Mesenchymal stem cell (in vitro differentiated cells and primary cell): Measurements from ENCODE around the gene FER1L5.

ENCODE experiments used
- DNase-seq: peaks from one replicate; pipeline ENCODE4 v3.0.0-alpha.2; 2013
- H2AFZ ChIP-seq: one replicate; pipeline ENCODE4 v1.6.1; 2013; ENCODE audit warnings: low read depth, mild to moderate bottlenecking, control low read depth, inconsistent platforms, low read length, moderate library complexity
- H2AK5ac ChIP-seq: 2 replicates; pipeline ENCODE4 v1.6.1; 2013; ENCODE audit warnings: low read length, moderate library complexity, mild to moderate bottlenecking, inconsistent platforms; ENCODE audit not compliant: severe bottlenecking
- H2BK120ac ChIP-seq: one replicate; pipeline ENCODE4 v1.6.1; 2013; ENCODE audit warnings: low read depth, mild to moderate bottlenecking, inconsistent platforms, low read length, moderate library complexity
- H2BK12ac ChIP-seq, 2 experiments: one replicate each; pipeline ENCODE4 v1.6.1; 2013; ENCODE audit warnings: inconsistent platforms in 2 of 2, low read length in 2 of 2, mild to moderate bottlenecking in 2 of 2, moderate library complexity in 2 of 2, control low read depth in 1 of 2
- H2BK15ac ChIP-seq: one replicate; pipeline ENCODE4 v1.6.1; 2013; ENCODE audit warnings: mild to moderate bottlenecking, low read depth, inconsistent platforms; ENCODE audit not compliant: poor library complexity, severe bottlenecking
- H2BK5ac ChIP-seq: 2 replicates; pipeline ENCODE4 v1.6.1; 2013; ENCODE audit warnings: low read depth, mild to moderate bottlenecking, low read length, control low read depth, inconsistent platforms; ENCODE audit not compliant: poor library complexity, severe bottlenecking
- H3K14ac ChIP-seq, 2 experiments: one replicate each; pipeline ENCODE4 v1.6.1; 2013; ENCODE audit warnings: inconsistent platforms in 2 of 2, low read length in 2 of 2, control low read depth in 1 of 2, mild to moderate bottlenecking in 1 of 2, moderate library complexity in 1 of 2
- H3K18ac ChIP-seq, 2 experiments: one replicate each; pipeline ENCODE4 v1.6.1; 2013; ENCODE audit warnings: inconsistent platforms in 2 of 2, low read length in 2 of 2, control low read depth in 1 of 2, low read depth in 1 of 2, mild to moderate bottlenecking in 1 of 2
- H3K23ac ChIP-seq, 2 experiments: one replicate each; pipeline ENCODE4 v1.6.1; 2013; ENCODE audit warnings: inconsistent platforms in 2 of 2, low read length in 2 of 2, mild to moderate bottlenecking in 2 of 2, moderate library complexity in 2 of 2, control low read depth in 1 of 2
- H3K27ac ChIP-seq: 2 replicates; pipeline ENCODE4 v1.5.1; 2013; ENCODE audit warnings: mild to moderate bottlenecking, moderate library complexity, low read length, control low read depth, inconsistent platforms; ENCODE audit not compliant: poor library complexity, severe bottlenecking
- H3K27me3 ChIP-seq, 2 experiments: 2 replicates each; pipeline versions ENCODE4 v1.6.1 to v1.7.0; 2013; ENCODE audit warnings: low read length in 2 of 2, mild to moderate bottlenecking in 2 of 2, moderate library complexity in 2 of 2, control low read depth in 1 of 2, inconsistent platforms in 1 of 2; ENCODE audit not compliant: control insufficient read depth in 1 of 2, insufficient read depth in 1 of 2
- H3K36me3 ChIP-seq, 2 experiments: 2 replicates each; pipeline versions ENCODE4 v1.6.1 to v1.7.0; 2013; ENCODE audit warnings: low read length in 2 of 2, control low read depth in 1 of 2, inconsistent platforms in 1 of 2, low read depth in 1 of 2, mild to moderate bottlenecking in 1 of 2; ENCODE audit not compliant: insufficient read depth in 2 of 2, control insufficient read depth in 1 of 2
- H3K4ac ChIP-seq, 2 experiments: one replicate each; pipeline ENCODE4 v1.6.1; 2013; ENCODE audit warnings: inconsistent platforms in 2 of 2, low read length in 2 of 2, mild to moderate bottlenecking in 2 of 2, moderate library complexity in 2 of 2, control low read depth in 1 of 2, low read depth in 1 of 2
- H3K4me1 ChIP-seq: 2 replicates; pipeline ENCODE4 v1.6.1; 2013; ENCODE audit warnings: low read depth, low read length, control low read depth; ENCODE audit not compliant: control insufficient read depth, insufficient read depth
- H3K4me2 ChIP-seq: 2 replicates; pipeline ENCODE4 v1.6.1; 2013; ENCODE audit warnings: low read length, mild to moderate bottlenecking, inconsistent platforms; ENCODE audit not compliant: poor library complexity, severe bottlenecking
- H3K4me3 ChIP-seq, 2 experiments: 2 replicates each; pipeline versions ENCODE4 v1.5.1 to v1.7.0; 2013; ENCODE audit warnings: low read length in 2 of 2, mild to moderate bottlenecking in 2 of 2, control low read depth in 1 of 2, low read depth in 1 of 2; ENCODE audit not compliant: insufficient read depth in 1 of 2
- H3K79me1 ChIP-seq: replicated peaks from 2 replicates; pipeline ENCODE4 v1.6.1; 2013; ENCODE audit warnings: mild to moderate bottlenecking, control low read depth, low read length, inconsistent platforms; ENCODE audit not compliant: poor library complexity, severe bottlenecking
- H3K9ac ChIP-seq: 2 replicates; pipeline ENCODE4 v1.7.0; 2013; ENCODE audit warnings: mild to moderate bottlenecking, low read length, moderate library complexity
- H3K9me3 ChIP-seq: 2 replicates; pipeline ENCODE4 v1.7.0; 2013; ENCODE audit warnings: mild to moderate bottlenecking, low read length; ENCODE audit not compliant: control insufficient read depth
- H4K8ac ChIP-seq: one replicate; pipeline ENCODE4 v1.6.1; 2013; ENCODE audit warnings: inconsistent platforms, mild to moderate bottlenecking, low read length, moderate library complexity
- H4K91ac ChIP-seq: one replicate; pipeline ENCODE4 v1.6.1; 2013; ENCODE audit warnings: mild to moderate bottlenecking, low read length, inconsistent platforms
- WGBS: methylation state at CpG from one replicate; pipeline ENCODE4 v1.1.7; 2013; ENCODE audit warnings: mixed read lengths; 5-methylcytosine and 5-hydroxymethylcytosine counted together

The FER1L5 gene

DNA sequence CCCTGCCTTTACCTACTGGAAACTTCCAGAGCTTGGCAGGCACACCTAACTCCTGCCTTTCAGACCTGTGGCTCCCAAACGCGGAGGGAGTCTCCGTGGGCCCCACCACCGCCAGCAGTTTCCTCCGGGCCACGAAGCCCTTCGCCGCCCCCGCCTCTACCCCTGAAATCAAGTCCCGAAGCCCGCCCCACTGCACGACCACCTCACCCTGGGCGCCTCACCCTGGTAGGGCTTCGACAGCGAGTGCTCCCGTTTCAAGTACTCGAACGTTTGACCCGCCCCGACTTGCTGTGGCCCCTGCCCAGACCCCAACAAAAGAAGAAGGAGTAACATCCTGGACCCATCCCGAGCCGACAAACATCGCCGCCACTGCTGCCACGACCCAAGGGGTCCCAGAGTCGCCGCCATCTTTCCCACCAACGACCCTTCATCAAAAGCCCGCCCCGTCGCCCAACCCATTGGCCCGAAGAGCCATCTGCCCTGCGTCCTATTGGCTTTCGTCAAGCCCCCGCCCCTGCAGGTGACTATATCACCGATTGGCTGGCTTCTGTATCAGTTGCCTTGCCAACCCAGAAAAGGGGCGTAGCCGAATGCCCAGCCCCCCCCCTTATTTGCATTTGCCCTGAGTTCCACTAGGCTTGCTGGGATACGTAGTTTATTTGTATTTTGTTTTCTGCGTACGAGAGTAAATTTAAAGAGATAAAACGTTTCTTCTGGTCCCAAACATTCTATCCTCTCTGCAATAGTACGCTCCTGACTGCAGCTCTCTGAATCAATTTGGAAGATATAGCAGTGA is 97.3 kb downstream of the FER1L5 start, which contains the start of gene LMAN2L:
TSS of gene LMAN2L (minus strand) at position 432 of the 796 bp plus-strand sequence. CDS start at position 408, 24 bp downstream.
- H3K9ac ChIP-seq: peak within 1 kb of the TSS; percentile 93
- peak within 1 kb of the TSS; percentile 94 to 95 for H3K4me3 ChIP-seq
- H3K18ac ChIP-seq: peak within 1 kb of the TSS; percentile 77 to 80
- no peaks in the 10 kb centered on the region for H3K9me3 ChIP-seq
- peak within 1 kb of the TSS; percentile 38 for H3K27ac ChIP-seq
- peaks cover 0 to 5% of the 10 kb centered on the region in 2 experiments for H3K27me3 ChIP-seq
- H3K14ac ChIP-seq: peak within 1 kb of the TSS in 1 of 2 experiments; percentile 6
- H2BK120ac ChIP-seq: no peak within 1 kb of the TSS
- peak within 1 kb of the TSS; percentile 73 for H4K8ac ChIP-seq
- no peaks in the 10 kb centered on the region for H3K4me1 ChIP-seq
- H2AK5ac ChIP-seq: no peak within 1 kb of the TSS
- peaks cover 31% of the 10 kb centered on the region for H3K79me1 ChIP-seq
- H4K91ac ChIP-seq: peak within 1 kb of the TSS; percentile 18
- H3K4me2 ChIP-seq: peak within 1 kb of the TSS; percentile 75
- peak within 1 kb of the TSS; percentile 54 for H2AFZ ChIP-seq
- H3K36me3 ChIP-seq: peaks cover 4 to 22% of the 10 kb centered on the region in 2 experiments
- no peak within 1 kb of the TSS for H2BK15ac ChIP-seq
- DNase-seq: peak; percentile 98
- H2BK12ac ChIP-seq: peak within 1 kb of the TSS in 1 of 2 experiments; percentile 31
- under 1% methylated on average over 35 of the region's 43 CpGs for WGBS
- no peak within 1 kb of the TSS for H3K23ac ChIP-seq
- H2BK5ac ChIP-seq: no peak within 1 kb of the TSS
- H3K4ac ChIP-seq: peak within 1 kb of the TSS; percentile 42 to 70

GRCh38 chr2:96747061-96747617 is 104.6 kb downstream of the FER1L5 start:
- Histone ChIP-seq H3K27ac (no peak overlapping the region), H2BK15ac (no peak overlapping the region), H3K14ac (no peak overlapping the region), H3K9ac (peak overlapping the region; percentile 9), H3K4ac (no peak overlapping the region), H3K79me1 (no peaks in the 10 kb centered on the region), H3K4me1 (no peaks in the 10 kb centered on the region), H4K8ac (no peak overlapping the region), H2BK5ac (no peak overlapping the region), H3K36me3 (no peaks in the 10 kb centered on the region), H3K4me3 (peak overlapping the region in 1 of 2 experiments; percentile 22), H3K9me3 (no peaks in the 10 kb centered on the region), H3K18ac (no peak overlapping the region), H2BK12ac (no peak overlapping the region), H2AK5ac (no peak overlapping the region), H3K23ac (no peak overlapping the region), H4K91ac (no peak overlapping the region), H3K4me2 (no peak overlapping the region), H3K27me3 (peaks cover 9 to 14% of the 10 kb centered on the region in 2 experiments), H2AFZ (no peak overlapping the region), H2BK120ac (no peak overlapping the region)
- 84% methylated on average over 2 of the region's 6 CpGs for WGBS
- DNase-seq: no peak

DNA sequence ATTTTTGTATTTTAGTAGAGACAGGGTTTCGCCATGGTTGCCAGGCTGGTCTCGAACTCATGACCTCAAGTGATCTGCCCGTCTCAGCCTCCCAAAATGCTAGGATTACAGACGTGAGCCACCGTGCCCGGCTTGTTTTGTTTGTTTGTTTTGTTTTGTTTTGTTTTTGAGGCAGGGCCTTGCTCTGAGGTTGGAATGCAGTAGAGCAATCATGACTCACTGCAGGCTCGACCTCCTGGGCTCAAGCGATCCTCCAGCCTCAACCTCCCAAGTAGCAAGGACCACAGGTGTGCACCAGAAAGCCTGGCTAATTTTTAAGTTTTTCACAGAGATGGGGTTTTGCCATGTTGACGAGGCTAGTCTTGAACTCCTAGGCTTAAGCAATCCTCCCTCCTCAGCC is 109.2 kb downstream of the FER1L5 start:
- 63% methylated on average over 9 of the region's 9 CpGs for WGBS
- no peak overlapping the region for H3K9ac ChIP-seq

GRCh38 chr2:96753661-96754282 is 111.2 kb downstream of the FER1L5 start:
- Histone ChIP-seq H3K14ac (no peak overlapping the region), H3K23ac (no peak overlapping the region), H3K4me2 (no peak overlapping the region), H3K36me3 (no peaks in the 10 kb centered on the region), H4K8ac (no peak overlapping the region), H2BK12ac (no peak overlapping the region), H3K4ac (no peak overlapping the region), H3K27ac (no peak overlapping the region), H2AK5ac (no peak overlapping the region), H2BK120ac (no peak overlapping the region), H2BK5ac (no peak overlapping the region), H3K9me3 (no peaks in the 10 kb centered on the region), H2BK15ac (no peak overlapping the region), H3K27me3 (peaks cover 3 to 5% of the 10 kb centered on the region in 2 experiments), H3K4me3 (no peak overlapping the region), H3K18ac (no peak overlapping the region), H4K91ac (no peak overlapping the region), H3K4me1 (no peaks in the 10 kb centered on the region), H2AFZ (no peak overlapping the region), H3K79me1 (no peaks in the 10 kb centered on the region), H3K9ac (no peak overlapping the region)
- WGBS: 85% methylated on average over 6 of the region's 7 CpGs
- DNase-seq: no peak

More for the DNA sequence above, 109.2 kb downstream of the FER1L5 start:
- no peak overlapping the region for H3K27ac ChIP-seq
- peaks cover 3 to 5% of the 10 kb centered on the region in 2 experiments for H3K27me3 ChIP-seq
- H2BK12ac ChIP-seq: no peak overlapping the region
- H2AK5ac ChIP-seq: no peak overlapping the region
- H4K91ac ChIP-seq: no peak overlapping the region
- H3K4me3 ChIP-seq: no peak overlapping the region
- H4K8ac ChIP-seq: no peak overlapping the region
- no peak overlapping the region for H3K4me2 ChIP-seq
- no peak for DNase-seq
- no peaks in the 10 kb centered on the region for H3K79me1 ChIP-seq
- no peak overlapping the region for H3K23ac ChIP-seq
- no peak overlapping the region for H2BK120ac ChIP-seq
- no peak overlapping the region for H3K18ac ChIP-seq
- H2AFZ ChIP-seq: no peak overlapping the region
- H3K4ac ChIP-seq: no peak overlapping the region
- H3K14ac ChIP-seq: no peak overlapping the region
- no peaks in the 10 kb centered on the region for H3K4me1 ChIP-seq
- no peaks in the 10 kb centered on the region for H3K36me3 ChIP-seq
- no peak overlapping the region for H2BK5ac ChIP-seq
- no peaks in the 10 kb centered on the region for H3K9me3 ChIP-seq
- H2BK15ac ChIP-seq: no peak overlapping the region
